Stimulated activated CD4-positive, alpha-beta T cell treated with anti-CD3 and anti-CD28 coated beads, Interleukin-1b, Interleukin-23, amount 100 ng/mL, for 24 hours (primary cell): ENCODE data around the gene CCDC3.
"Not testable (repeated sequence)": the region's sequence is repeated elsewhere in the genome, so short reads cannot be mapped to it uniquely, and the experiment has no call there.

ENCODE experiments used
- DNase-seq, 4 experiments: peaks; one replicate each; pipeline ENCODE4 v3.0.0-alpha.2; 2020; ENCODE audit warnings: low read depth in 4 of 4, low spot score in 1 of 4

The CCDC3 gene

DNA sequence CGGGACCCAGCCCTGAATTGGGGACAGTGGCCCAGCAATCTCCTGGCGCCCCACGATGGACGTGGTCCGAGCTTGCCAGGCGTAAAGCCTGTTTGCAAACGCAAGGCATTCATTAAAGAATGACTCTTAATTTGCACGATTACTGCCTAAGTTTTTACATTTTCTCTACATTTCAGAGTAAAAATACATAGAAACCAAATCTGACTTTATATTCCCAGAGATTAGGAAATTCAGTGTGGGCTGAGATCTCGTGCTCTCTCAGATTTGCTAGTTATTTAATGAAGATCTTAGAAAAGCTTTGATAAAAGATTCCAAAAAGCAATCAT is 337 bp upstream of the CCDC3 start:
- DNase-seq = no peak

DNA sequence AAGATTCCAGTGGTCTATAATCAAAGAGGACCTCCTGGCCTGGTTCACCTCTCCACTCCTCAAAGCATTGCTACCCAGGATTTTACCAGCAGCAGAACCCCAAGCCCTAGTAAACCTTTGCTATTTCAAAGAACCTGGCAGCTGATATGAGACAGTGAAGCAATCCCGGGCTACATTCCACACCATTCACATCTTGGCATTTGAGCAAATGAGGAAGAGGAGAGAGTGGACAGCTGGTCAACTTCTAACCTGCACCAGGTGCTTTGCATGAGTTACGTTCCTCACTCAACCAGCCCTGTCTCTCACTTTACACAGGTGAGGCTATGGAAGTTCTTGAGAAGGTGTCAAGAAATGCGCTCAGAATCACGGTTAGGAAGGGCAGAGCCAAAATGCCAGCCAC is 1.1 kb downstream of the CCDC3 start:
- no peak for DNase-seq

DNA sequence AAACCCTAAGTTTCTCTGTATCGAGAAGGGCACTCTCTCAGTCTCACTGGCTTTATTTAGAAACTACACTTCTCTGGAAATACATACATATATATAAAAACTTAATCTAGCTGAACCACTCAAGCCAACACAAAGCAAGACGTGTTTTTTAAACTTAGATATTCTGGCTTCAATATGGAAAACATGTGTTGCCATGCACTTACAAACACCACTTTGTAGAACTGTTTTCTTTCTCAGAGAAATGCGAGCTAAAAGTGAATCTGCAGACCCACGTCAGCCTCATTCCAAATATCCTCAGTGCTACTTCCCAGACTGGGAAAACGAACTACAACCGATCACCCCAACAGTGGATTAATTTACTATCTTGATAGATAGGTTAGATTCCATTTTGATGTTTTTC is 1.7 kb downstream of the CCDC3 start:
- no peak for DNase-seq

GRCh38 chr10:12995425-12995861 is 6.1 kb downstream of the CCDC3 start:
- DNase-seq = no peak

DNA sequence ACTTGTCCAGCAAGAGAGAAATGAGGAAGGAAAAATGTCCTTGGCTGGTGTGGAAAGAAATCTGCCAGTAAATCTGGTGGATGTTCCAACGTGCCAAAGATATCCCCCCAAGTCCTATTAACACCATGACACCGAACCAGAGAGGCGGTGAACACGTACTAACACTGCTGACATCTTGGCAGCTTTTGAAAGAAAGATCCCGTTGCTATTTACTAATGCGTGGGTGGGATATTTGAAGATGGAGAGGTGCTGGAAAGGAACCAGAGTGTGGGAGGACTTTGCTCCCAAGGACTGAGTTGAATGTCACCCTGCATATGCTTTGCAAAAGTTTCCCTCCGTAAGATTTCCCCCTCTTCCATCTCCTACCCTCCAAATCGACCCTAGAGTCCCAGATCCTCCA is 7.9 kb downstream of the CCDC3 start:
- DNase-seq = no peak

DNA sequence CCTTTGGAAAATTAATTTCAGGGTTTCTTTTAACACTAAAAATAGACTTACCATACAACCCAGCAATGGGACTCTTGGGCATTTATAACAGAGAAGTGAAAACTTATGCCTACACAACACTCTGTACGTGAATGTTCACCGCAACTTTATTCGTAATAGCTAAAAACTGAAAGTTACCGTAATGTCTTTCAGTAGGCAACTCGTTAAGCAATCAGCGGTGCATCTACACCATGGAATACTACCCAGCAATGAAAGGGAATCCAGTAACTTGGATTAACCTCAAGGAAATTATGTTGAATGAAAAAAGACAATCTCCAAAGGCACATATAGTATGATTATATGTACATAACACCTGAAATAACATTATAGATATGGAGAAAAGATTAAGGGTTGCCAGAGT is 16.2 kb downstream of the CCDC3 start:
- no peak for DNase-seq

DNA sequence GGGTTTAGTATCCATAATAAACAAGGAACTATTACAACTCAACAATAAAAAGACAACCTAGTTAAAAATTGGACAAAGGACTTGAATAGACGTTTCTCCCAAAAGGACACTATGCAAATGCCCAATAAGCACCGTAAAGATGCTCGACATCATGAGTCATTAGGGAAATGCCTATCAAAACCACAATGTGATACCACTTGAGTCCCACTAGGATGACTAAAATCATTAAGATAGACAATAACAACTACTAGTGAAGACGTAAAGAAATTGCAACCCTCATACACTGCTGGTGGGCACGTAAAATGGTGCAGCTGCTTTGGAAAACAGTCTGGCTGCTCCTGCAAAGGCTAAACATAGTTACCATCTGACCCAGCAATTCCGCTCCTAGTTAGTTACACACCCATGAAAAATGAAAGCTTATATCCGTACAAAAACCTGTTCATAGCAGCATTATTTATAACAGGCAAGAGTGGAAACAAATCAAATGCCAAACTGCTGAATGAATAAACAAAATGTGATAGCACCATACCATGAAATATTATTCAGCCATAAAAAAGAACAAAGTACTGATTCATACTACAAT is 17.3 kb downstream of the CCDC3 start:
- no peak for DNase-seq

GRCh38 chr10:12983568-12983967 is 17.9 kb downstream of the CCDC3 start:
- DNase-seq = not testable (repeated sequence)

GRCh38 chr10:12981570-12981969 is 19.9 kb downstream of the CCDC3 start:
- no peak for DNase-seq

- DNase-seq = no peak
Observed at GRCh38 chr10:12980713-12981306, 20.7 kb downstream of the CCDC3 start.

DNA sequence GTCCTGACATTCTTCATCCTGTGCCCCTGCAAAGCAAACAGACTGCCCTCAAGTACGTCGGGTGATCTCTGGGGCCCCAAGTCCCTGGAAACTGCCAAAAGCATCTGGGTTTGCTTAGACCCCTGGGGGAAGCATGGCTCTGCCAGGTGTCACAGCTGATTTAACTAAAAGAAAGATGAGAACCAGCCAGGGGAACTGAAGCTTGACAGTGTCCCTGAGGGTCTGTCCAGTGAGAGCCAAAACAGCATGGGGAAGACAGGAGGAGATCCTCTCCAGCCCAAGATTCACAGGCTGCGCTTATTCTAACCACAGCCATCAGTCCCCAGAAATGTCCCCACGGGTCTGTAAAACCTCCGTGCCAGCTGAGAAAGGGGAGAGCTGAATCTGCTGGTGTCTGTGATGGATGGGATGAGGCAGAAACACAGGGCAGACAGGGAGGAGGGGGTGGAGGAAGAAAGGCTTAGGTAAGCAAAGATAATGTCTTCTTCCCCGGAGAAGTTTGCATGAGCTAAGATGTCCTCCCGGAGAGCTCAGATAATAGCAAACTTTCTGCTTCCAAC is 21.3 kb downstream of the CCDC3 start:
- no peak for DNase-seq

GRCh38 chr10:12978891-12979290 is 22.6 kb downstream of the CCDC3 start:
- DNase-seq = no peak

- no peak for DNase-seq
Observed at GRCh38 chr10:12975906-12976305, 25.6 kb downstream of the CCDC3 start.

DNA sequence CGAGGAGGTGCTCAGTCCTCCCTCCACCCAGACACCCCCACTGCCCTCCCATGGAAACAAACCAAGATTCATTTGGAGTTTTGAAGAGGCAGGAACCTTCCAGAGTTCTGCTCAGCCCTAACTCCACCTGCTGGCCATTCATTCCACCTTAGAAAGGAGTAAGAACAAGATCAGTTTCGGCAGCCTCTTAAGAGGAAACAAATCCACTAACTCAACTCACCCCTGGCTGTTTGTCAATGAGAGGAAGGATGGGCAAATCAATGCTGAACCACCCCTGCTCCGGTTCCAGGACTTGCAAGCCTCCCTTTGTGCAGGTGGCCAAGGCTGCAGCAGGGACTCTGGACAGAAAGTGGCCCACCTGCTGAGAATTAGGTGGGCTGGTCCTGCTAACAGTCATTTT is 26.2 kb downstream of the CCDC3 start:
- no peak for DNase-seq

- no peak for DNase-seq
Observed at GRCh38 chr10:12974491-12975199, 26.9 kb downstream of the CCDC3 start.

GRCh38 chr10:12974078-12974477 is 27.4 kb downstream of the CCDC3 start:
- DNase-seq = no peak

- DNase-seq = no peak
Observed at GRCh38 chr10:12973149-12973718, 28.3 kb downstream of the CCDC3 start.

DNA sequence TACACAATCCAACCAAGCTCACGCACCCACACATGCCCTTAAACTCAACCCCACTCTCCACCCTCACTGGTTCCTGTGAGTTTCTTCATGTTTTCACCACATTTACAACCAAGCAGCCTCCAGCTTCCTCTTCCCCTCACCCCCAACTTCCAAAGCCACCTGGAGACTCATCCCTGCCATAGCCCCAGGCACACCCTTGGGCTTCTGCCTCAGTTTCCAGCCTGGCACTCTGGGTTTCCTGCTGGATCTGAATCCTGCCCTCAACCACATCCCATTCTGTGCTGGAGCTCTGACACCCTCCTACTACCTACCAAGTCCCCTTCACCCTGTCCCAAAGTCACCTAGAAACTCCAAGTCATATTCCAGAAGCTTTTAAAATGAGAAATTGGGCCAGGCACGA is 29.4 kb downstream of the CCDC3 start:
- no peak for DNase-seq

DNA sequence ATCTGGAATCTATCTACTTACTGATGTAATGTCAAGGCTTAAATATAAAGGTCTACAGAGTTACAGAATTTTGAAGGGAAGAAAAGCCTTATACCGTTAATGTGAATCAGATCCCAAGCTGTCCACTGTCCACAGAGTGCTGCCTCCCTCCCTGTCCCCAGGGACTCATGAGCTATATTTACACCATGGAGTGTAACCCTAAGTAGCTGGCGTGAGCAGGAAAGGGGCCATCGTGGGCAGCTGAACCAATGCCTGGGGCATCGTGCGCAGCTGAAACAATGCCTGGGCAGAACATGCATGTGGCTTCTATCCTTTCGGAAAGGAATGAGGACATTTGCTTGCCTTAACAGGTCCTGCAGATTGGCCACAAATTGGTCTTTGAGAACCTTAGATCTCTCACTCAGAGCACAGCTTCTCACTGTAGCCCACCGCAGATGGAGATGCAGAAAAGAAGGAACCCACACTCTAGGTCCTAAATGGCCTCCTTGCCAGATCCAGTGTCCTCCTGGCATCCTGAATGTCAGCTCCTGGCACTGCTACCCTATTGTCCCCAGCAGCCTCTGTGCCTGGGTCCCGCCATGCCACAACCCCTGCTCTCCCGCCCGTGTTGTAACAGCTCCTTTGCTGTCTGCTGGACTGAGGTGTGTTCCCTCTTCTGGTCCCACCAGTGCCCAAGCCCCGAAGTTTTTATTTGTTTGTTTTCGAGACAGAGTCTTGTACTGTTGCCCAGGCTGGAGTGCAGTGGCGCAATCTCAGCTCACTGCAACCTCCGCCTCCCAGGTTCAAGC is 30.3 kb downstream of the CCDC3 start:
- DNase-seq = no peak

DNA sequence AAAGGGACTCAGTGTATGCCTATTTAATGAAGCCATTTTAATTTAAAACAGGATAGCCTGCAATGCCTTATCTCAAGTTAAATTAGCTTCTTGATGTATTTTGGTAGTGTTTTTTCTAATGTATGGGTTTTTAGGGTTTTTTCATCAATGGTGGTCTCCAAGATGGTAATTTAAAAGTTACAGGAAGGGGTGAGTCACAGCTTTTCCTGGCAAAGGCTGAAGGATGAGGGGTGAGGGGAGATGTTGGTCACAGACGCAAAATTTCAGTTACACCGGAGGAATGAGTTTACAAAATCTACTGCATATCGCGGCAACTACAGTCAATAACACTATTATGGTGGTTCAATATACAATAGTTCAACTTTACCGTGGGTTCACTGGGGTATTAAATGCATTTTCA is 31.6 kb downstream of the CCDC3 start:
- DNase-seq = no peak

DNA sequence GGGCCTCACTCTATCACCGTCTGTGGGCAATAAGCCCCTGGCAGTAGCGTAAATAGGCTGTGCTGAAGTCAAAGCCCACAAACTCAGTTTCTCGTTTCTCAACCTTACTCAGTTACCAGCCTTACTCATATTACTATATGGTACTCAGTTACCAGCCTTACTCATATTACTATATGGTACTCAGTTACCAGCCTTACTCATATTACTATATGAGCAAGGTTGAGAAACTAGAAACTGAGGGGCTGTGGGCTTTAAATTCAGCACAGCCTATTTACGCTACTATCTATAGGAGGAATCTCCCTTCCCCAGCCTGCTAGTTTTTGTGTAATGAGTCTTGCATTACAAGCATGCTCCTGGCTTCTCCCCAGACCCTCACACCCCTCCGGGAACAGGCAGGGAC is 35.4 kb downstream of the CCDC3 start:
- DNase-seq = no peak
